WI38 (cell line): ENCODE data around the gene SERPINH1.

ENCODE experiments used
- H3K4me3 ChIP-seq: 2 replicates; pipeline ENCODE4 v1.5.1; 2011; ENCODE audit warnings: low read depth, mild to moderate bottlenecking, control low read depth, low read length
- CTCF ChIP-seq: IDR thresholded peaks from 2 replicates; pipeline ENCODE4 v1.5.1; 2012; ENCODE audit warnings: low read depth, mild to moderate bottlenecking, control low read depth, low read length

SERPINH1 gene

GRCh38 chr11:75562048-75562835, at the start of gene SERPINH1:
SERPINH1 (plus strand) TSS chr11:75562253; CDS start chr11:75566350, 4,097 bp downstream.
- no peak for TF ChIP-seq CTCF
- peak within 1 kb of the TSS; percentile 86 for H3K4me3 ChIP-seq

GRCh38 chr11:75513250-75513649, 48.8 kb upstream of the SERPINH1 start:
- H3K4me3 ChIP-seq = no peak overlapping the region
- TF ChIP-seq CTCF = no peak

GRCh38 chr11:75514596-75514995, 47.5 kb upstream of the SERPINH1 start:
- H3K4me3 ChIP-seq = no peak overlapping the region
- TF ChIP-seq CTCF = no peak

GRCh38 chr11:75516140-75516539, 45.9 kb upstream of the SERPINH1 start:
- TF ChIP-seq CTCF = no peak
- H3K4me3 ChIP-seq = no peak overlapping the region

GRCh38 chr11:75516886-75517285, 45.2 kb upstream of the SERPINH1 start:
- TF ChIP-seq CTCF = no peak
- no peak overlapping the region for H3K4me3 ChIP-seq

GRCh38 chr11:75518204-75518549, 43.9 kb upstream of the SERPINH1 start:
- TF ChIP-seq CTCF = no peak

GRCh38 chr11:75518771-75519653, 43.0 kb upstream of the SERPINH1 start:
- TF ChIP-seq CTCF = no peak
- no peak overlapping the region for H3K4me3 ChIP-seq

More at GRCh38 chr11:75518204-75518549, 43.9 kb upstream of the SERPINH1 start:
- no peak overlapping the region for H3K4me3 ChIP-seq
